C1 segment of cervical spinal cord (tissue), 14 donors: ENCODE results near the gene SMCHD1.

Experiments
- DNase-seq, 14 donors: peaks; one replicate each; lab custom pipeline; 2025; lab: John Stamatoyannopoulos, UW

SMCHD1 gene

GRCh38 chr18:2655178-2655953, at the start of gene SMCHD1:
Gene SMCHD1 (plus strand): TSS chr18:2655726. CDS start chr18:2656076, 350 bp downstream.
- DNase-seq, result peak; percentile 57 to 96 (median 82)

DNA sequence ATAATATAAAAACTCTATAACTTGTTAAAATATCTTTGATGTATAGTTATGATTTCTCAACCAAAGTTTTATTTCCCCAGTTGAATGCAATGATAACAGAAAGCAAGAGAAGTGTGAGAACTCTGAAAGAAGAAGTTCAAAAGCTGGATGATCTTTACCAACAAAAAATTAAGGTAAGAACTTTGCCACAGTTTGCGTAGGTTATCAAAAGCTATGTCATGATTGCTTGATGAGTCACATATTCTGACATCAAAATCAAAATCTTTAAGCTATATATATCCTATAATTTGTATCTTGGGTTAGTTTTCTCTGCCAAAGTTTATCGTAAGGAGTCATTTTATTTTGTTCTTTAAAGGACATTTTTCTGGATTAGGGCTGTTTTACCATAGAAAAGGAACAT, 49.2 kb upstream of the SMCHD1 start:
- no peak for DNase-seq

GRCh38 chr18:2609604-2610003, 45.9 kb upstream of the SMCHD1 start:
- no peak for DNase-seq

DNA sequence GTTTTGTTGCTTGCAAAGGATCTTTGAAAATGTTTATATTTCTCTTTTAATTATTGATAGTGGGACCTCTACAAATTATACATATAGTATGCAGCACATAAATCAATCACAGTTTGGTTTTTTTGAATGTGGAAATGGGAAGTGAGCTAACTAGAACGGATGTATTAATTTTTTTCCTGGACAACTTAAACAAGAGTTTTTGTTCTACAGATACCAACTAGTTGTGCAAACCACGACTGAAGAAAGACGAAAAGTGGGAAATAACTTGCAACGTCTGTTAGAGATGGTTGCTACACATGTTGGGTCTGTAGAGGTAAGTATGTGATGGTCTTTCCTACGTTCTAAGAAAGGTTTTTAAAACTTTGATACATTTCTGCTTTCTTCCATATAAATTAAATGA, 45.0 kb upstream of the SMCHD1 start:
- no peak for DNase-seq

- DNase-seq, result no peak
Observed at GRCh38 chr18:2612996-2613395, 42.5 kb upstream of the SMCHD1 start.

DNA sequence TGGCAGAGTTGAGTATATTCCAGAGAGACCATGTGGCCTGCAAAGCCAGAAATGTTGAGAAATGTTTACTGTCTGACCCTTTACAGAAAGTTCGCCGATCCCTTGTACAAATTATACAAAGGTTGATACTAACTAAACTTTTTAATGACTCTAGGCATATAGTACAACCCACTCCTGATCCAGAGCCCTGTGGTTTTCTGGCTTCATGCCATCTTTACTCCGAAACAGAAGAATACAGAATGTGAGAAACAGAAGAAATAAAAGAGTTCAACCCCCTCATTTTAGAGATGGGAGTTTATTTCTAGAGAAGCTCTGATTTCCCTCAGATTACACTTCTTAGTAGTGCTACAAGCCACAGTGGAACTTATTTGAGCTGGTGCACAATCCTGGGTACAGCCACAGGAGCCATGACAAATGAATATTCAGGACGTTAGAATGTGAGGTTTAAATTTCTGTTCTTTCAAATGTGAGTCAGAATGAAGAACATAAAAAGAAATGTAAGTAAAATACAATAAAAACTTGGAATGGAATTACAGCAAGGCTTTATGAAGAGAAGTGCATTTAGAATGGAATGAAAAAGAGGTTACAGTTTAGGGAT, 38.0 kb upstream of the SMCHD1 start:
- no peak for DNase-seq

DNA sequence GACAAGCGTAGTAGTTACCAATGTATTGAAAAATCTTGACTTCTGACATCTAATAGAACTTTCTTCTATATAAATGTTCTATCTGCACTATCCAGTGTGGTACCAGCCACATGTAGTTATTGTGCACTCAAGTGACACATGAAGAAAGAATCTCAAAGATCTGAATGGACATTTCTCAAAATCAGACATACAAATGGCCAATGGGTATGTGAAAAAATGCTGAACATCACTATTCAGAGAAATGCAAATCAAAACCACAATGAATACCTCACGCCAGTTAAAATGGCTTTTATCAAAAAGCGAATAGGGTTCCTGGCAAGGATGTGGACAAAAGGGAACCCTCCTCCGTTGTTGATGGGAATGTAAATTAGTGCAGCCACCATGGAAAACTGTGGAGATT, 37.5 kb upstream of the SMCHD1 start:
- DNase-seq, result no peak

- DNase-seq, result no peak
Observed at GRCh38 chr18:2625217-2625616, 30.3 kb upstream of the SMCHD1 start.

GRCh38 chr18:2627821-2628276, 27.7 kb upstream of the SMCHD1 start:
- no peak for DNase-seq

GRCh38 chr18:2629003-2629402, 26.5 kb upstream of the SMCHD1 start:
- DNase-seq, result no peak

DNA sequence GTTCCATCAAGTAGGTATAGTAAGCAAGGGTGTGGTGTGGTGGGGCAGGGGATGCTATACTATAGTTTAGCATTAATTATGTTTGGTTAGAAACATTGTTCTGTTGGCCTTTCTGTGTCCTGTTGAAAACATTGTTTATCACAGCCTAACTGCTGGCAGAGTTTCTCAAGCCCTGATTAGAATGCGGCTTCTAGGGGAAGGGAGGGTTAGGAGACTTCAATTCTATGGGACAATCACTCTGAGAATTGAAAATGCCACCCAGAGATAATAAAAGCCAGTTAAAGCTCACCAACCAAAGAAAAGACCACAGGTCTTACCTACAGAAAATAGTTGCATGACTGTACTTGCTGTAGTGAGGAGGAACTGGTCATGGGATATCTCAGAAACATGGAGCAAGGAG, 19.9 kb upstream of the SMCHD1 start:
- DNase-seq, result no peak

- DNase-seq, result no peak
Observed at GRCh38 chr18:2636126-2636631, 19.3 kb upstream of the SMCHD1 start.

- no peak for DNase-seq
Observed at GRCh38 chr18:2641638-2642037, 13.9 kb upstream of the SMCHD1 start.

GRCh38 chr18:2642771-2643170, 12.8 kb upstream of the SMCHD1 start:
- no peak for DNase-seq

DNA sequence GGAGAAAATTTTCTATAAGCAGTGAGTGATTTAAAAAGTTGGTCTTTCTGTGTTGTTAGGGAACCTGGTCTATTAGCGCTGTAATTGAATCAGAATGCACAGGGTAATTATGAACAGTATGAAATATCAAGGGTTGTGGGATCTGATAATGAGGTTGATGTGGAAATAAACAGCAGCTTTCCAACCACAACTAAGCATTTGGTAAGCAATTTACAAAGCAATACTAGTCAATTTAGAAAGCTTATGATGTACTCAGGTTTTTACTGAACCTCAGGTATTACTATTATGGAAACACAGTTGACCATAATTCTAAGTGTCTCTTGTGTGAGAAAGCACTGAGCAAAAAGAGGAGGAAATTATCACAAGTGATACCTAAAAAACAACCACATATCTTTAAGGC, 11.0 kb upstream of the SMCHD1 start:
- no peak for DNase-seq

GRCh38 chr18:2651981-2652380, 3.5 kb upstream of the SMCHD1 start:
- DNase-seq, result no peak

- peak in 1 of 14 donors; percentile 1 for DNase-seq
Observed at GRCh38 chr18:2653467-2653866, 2.1 kb upstream of the SMCHD1 start.

DNA sequence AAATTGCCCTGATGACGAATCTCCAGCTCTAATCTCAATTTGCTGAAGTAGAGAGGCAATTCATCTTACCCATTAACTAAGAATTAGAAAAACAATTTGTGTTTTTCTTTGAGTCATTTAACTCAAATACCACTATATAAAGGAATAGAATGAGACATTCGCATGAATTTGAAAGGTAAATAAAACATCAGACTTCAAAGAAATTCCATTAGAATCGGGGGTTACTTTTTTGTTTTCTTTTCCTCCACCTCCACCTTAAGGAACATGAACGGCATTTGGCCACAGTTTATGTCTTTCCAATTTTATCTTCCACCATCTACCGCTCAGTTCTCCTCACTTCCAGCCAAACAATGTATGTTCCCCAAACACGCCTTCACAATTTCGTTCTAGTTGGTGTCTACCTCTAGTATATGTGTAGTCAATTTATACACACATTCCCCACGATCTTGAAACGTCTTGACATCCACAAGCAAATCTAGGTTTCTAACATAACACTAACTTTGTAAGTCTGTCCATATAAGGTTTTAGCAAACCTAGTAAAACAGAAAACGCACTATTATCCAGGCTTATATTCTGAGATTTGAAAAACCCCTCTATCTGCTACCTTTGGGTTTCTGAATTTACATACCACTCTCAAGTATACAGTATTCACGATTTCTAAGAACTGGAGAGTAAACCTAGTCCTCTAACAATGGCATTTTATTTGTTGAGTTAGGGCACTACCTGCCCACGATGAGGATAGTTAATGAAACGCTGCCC, 1.2 kb upstream of the SMCHD1 start:
- no peak for DNase-seq

GRCh38 chr18:2654928-2655177, 673 bp upstream of the SMCHD1 start:
- DNase-seq, result peak in 1 of 14 donors; percentile 67

DNA sequence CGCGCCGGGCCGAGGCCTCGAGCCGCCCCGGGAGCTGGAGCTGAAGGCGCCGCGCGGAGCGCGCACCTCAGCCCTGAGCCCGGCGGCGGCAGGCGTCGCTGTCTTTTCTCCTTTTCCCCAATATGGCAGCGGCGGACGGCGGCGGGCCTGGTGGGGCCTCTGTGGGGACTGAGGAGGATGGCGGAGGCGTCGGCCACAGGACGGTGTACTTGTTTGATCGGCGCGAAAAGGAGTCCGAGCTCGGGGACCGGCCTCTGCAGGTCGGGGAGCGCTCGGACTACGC, 369 bp downstream of the SMCHD1 start:
- peak in 3 of 14 donors; percentile 39 to 62 (median 61) for DNase-seq

GRCh38 chr18:2656237-2656980, 883 bp downstream of the SMCHD1 start:
- DNase-seq, result peak in 7 of 14 donors; percentile 38 to 60 (median 49)

GRCh38 chr18:2656981-2657512, 1.5 kb downstream of the SMCHD1 start:
- DNase-seq, result no peak
